Pancreas (tissue), 10 donors: ENCODE results near the gene THUMPD3. TPM values are rescaled to one million over a fixed set of nuclear protein-coding genes. Genes with fewer than 3 reads are reported as not detected.

Source experiments
- ATAC-seq, 4 donors: fragments of 200-7000 bp; cut with Tn5 transposase; one replicate each; pipeline versions ENCODE4 v1.8.0 to v1.9.1; 2020; ENCODE audit warnings: mild to moderate bottlenecking in 4 of 4, moderate library complexity in 4 of 4
- DNase-seq, 6 donors: peaks; one replicate each; pipeline ENCODE4 v3.0.0-alpha.2; 2020
- FAIRE-seq: peaks from 2 replicates; lab custom pipeline; 2012; peaks lifted over from hg19 to GRCh38; lab: Jason Lieb, UNC
- H3K27ac ChIP-seq, 4 donors: fragments of 200-600 bp; sonication (generic); 1 replicate in 3 of 4; 2 replicates in 1 of 4; pipeline versions ENCODE4 v1.5.0 to v1.8.0; 2020
- H3K27me3 ChIP-seq, 4 donors: fragments of 200-600 bp; one replicate each; pipeline ENCODE4 v1.8.0; 2021
- H3K36me3 ChIP-seq, 3 donors: fragments of 200-600 bp; sonication (generic) in 1 of 3; one replicate each; pipeline versions ENCODE4 v1.5.0 to v1.8.0; 2020 to 2021
- H3K4me1 ChIP-seq, 3 donors: fragments of 200-600 bp; one replicate each; pipeline ENCODE4 v1.8.0; 2021
- H3K4me3 ChIP-seq, 4 donors: fragments of 200-600 bp; sonication (generic) in 2 of 4; one replicate each; pipeline versions ENCODE4 v1.5.0 to v1.8.0; 2020 to 2021
- H3K9me3 ChIP-seq, 4 donors: fragments of 200-600 bp; one replicate each; pipeline ENCODE4 v1.8.0; 2021
- WGBS, 2 donors: extraction: QIAGEN DNeasy Blood & Tissue Kit; methylation state at CpG; one replicate each; pipeline ENCODE4 v1.1.7; 2013; 5-methylcytosine and 5-hydroxymethylcytosine counted together
- intact Hi-C, 3 donors: fragments of 100-400 bp; cut with DNase I; formaldehyde crosslinking; loops; one replicate each; pipeline versions ENCODE4 v1.11.1 to v1.14.2; 2022
- polyA plus RNA-seq, 2 donors: library from polyadenylated mRNA; stranded (reverse); fragments of 200-250 nt; gene quantifications; one replicate each; pipeline ENCODE4 v1.2.3, GENCODE V29; 2013
- total RNA-seq, 6 donors: library from RNA; stranded (reverse); fragmentation: NEBNext Ultra II Directional in 4 of 6; extraction: Animal tissue kit (Norgen Biotek cat#: 25700) in 4 of 6; gene quantifications; one replicate each; pipeline versions ENCODE4 v1.2.1 to v1.2.4, GENCODE V29; 2021 to 2023
- TF ChIP-seq, protein P1 (sequence below), 4 donors: fragments of 200-600 bp; sonication (generic) in 3 of 4; IDR thresholded peaks; one replicate each; pipeline versions ENCODE4 v1.5.0 to v1.8.0; 2021; ENCODE audit warnings: antibody characterized with exemption in 4 of 4
- donor health status: healthy with polysubstance abuse.
- donor health status: DM: no; HTN: no; CAD: no; lungs with moderate emphysema.
- donor health status: DM: no; HTN: no; CAD: no.
- donor health status: control.
- donor health status: control.
- donor health status: Bipolar disorder and iron deficiency.
- donor health status: DM: yes; HTN: yes; CAD: no.
- donor health status: DM: no; HTN: no; CAD: no.
- donor health status: DM: no; HTN: no; CAD: no.
- donor health status: DM: yes; HTN: yes; CAD: no.

The THUMPD3 gene
- total and polyA plus RNA-seq, 8 donors: 12.0 to 22.5 (median 16.4) TPM

- Histone ChIP-seq H3K27me3 (no peaks in the 10 kb centered on the region), H3K27ac (no peak overlapping the region), H3K36me3 (peaks cover 8 to 55% (median 45%) of the 10 kb centered on the region in 3 donors), H3K9me3 (no peaks in the 10 kb centered on the region), H3K4me1 (peaks cover 14 to 19% (median 17%) of the 10 kb centered on the region in 3 donors), H3K4me3 (no peak overlapping the region)
- ATAC-seq (no peak), FAIRE-seq (no peak), DNase-seq (no peak)
- 47 to 48% methylated on average over 2 of the region's 2 CpGs for WGBS, 2 donors
- TF ChIP-seq, protein P1, sequence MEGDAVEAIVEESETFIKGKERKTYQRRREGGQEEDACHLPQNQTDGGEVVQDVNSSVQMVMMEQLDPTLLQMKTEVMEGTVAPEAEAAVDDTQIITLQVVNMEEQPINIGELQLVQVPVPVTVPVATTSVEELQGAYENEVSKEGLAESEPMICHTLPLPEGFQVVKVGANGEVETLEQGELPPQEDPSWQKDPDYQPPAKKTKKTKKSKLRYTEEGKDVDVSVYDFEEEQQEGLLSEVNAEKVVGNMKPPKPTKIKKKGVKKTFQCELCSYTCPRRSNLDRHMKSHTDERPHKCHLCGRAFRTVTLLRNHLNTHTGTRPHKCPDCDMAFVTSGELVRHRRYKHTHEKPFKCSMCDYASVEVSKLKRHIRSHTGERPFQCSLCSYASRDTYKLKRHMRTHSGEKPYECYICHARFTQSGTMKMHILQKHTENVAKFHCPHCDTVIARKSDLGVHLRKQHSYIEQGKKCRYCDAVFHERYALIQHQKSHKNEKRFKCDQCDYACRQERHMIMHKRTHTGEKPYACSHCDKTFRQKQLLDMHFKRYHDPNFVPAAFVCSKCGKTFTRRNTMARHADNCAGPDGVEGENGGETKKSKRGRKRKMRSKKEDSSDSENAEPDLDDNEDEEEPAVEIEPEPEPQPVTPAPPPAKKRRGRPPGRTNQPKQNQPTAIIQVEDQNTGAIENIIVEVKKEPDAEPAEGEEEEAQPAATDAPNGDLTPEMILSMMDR (IDR thresholded peaks at IDR 0.05): no peak
- intact Hi-C loops: loop anchor here in 1 of 3 donors (10.0 kb wide), 1 partner anchor 77 kb away; no protein-coding TSS in a partner anchor
Observed at GRCh38 chr3:9388142-9388541, 25.3 kb downstream of the THUMPD3 start.

DNA sequence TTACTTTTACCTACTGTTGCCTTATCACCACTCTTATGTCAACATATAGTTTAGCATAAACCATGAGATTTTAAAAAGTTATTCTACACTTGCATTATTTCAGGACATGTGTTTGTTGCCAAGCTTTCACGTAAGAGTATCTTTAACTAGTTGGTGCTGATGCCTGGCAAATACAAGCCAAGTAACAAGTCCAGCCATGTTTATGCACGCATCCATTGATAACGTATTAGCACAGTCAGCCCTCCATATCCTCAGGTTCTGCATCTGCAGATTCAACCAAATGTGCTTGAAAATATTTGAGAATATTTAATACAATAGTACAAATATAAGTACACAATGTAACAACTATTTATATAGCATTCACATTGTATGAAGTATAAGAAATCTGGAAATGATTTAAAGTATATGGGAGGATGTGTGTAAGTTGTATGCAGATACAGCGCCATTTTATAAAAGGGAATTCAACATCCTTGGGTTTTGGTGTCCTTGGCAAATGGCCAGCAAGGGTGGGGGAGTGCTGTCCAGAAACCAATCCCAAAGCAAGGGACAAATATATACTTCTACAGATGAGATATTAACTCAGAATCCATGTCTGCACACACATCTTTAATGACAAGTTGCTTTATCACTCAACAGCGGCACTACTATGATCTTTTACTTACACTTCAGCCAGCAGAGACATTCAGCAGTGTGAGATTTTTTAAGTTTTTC is 25.9 kb downstream of the THUMPD3 start:
- FAIRE-seq: no peak

DNA sequence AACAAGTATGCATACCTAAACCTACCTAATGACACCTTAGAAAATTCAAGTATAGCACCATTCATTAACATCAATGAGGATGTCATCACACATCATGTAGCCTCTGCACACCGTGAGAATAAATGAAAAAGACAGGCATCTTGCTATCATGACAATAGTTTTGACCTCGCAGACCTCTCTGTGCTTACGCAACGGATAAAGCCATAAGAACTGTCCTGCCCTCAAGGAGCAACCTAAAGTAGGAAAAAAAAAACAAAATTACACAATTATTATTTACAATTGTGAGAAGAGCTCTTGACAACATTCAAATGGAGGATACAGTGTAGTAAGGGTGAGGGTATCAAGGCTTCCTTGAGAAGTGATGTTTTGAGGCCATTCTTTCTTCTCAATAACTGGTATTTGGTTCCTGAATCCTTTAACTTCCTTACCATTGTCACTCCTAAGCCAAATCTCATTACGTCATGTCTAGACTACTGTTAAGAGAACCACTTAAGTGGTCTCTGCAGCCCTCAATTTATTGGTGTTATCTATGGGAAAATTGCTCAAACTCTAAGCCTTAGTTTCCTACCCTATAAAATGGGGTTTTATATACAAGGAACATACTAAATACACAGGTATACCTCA is 27.5 kb downstream of the THUMPD3 start:
- Histone ChIP-seq H3K4me1 (peaks cover 29 to 36% (median 32%) of the 10 kb centered on the region in 3 donors), H3K27ac (no peak overlapping the region), H3K9me3 (no peaks in the 10 kb centered on the region), H3K4me3 (no peak overlapping the region), H3K27me3 (no peaks in the 10 kb centered on the region), H3K36me3 (peaks cover 8 to 44% (median 31%) of the 10 kb centered on the region in 3 donors)
- WGBS, 2 donors: 91 to 96% methylated on average over 5 of the region's 5 CpGs
- DNase-seq: no peak
- intact Hi-C loops: loop anchor here in 1 of 3 donors (10.0 kb wide), 1 partner anchor 54 kb away; no protein-coding TSS in a partner anchor
- TF ChIP-seq, protein P1 (IDR thresholded peaks at IDR 0.05): no peak
- no peak for FAIRE-seq
- ATAC-seq: no peak

More for the DNA sequence above, 25.9 kb downstream of the THUMPD3 start:
- Histone ChIP-seq H3K36me3 (peaks cover 8 to 55% (median 45%) of the 10 kb centered on the region in 3 donors), H3K4me1 (peaks cover 16 to 20% (median 18%) of the 10 kb centered on the region in 3 donors), H3K4me3 (no peak overlapping the region), H3K9me3 (no peaks in the 10 kb centered on the region), H3K27ac (no peak overlapping the region), H3K27me3 (no peaks in the 10 kb centered on the region)
- TF ChIP-seq, protein P1 (IDR thresholded peaks at IDR 0.05): no peak
- intact Hi-C loops: loop anchor here in 1 of 3 donors (10.0 kb wide), 1 partner anchor 76 kb away; no protein-coding TSS in a partner anchor
- ATAC-seq (no peak), DNase-seq (peak in 1 of 6 donors; percentile 31)
- 81 to 86% methylated on average over 5 of the region's 5 CpGs for WGBS, 2 donors

GRCh38 chr3:9392041-9392440 is 29.2 kb downstream of the THUMPD3 start:
- ATAC-seq (no peak), FAIRE-seq (no peak), DNase-seq (no peak)
- WGBS, 2 donors: 0% methylated on average over 1 of the region's 1 CpG
- peaks cover 33 to 39% (median 36%) of the 10 kb centered on the region in 3 donors for H3K4me1 ChIP-seq
- H3K4me3 ChIP-seq: no peak overlapping the region
- intact Hi-C loops: loop anchor here in 1 of 3 donors (10.0 kb wide), 1 partner anchor 53 kb away; no protein-coding TSS in a partner anchor
- peaks cover 5 to 38% (median 31%) of the 10 kb centered on the region in 3 donors for H3K36me3 ChIP-seq
- no peaks in the 10 kb centered on the region for H3K9me3 ChIP-seq
- no peak overlapping the region for H3K27ac ChIP-seq
- no peaks in the 10 kb centered on the region for H3K27me3 ChIP-seq
- TF ChIP-seq, protein P1 (IDR thresholded peaks at IDR 0.05): no peak
